ENCODE results near the gene APOA4.
"Not testable (repeated sequence)": the region's sequence is repeated elsewhere in the genome, so short reads cannot be mapped to it uniquely, and the experiment has no call there.

Gene APOA4

GRCh38 chr11:116836632-116836991 lies 13.5 kb upstream of the APOA4 start:
- no peak overlapping the region for H3K9ac ChIP-seq (ENCODE audit: low read depth, low read length)
- peaks cover 6% of the 10 kb centered on the region; the same call in 1 of the 2 replicates for H3K27me3 ChIP-seq (ENCODE audit: control insufficient read depth, insufficient read depth, low read length)
- H3K27ac ChIP-seq (ENCODE audit: low read depth, low read length): peak overlapping the region; percentile 68
- no peaks in the 10 kb centered on the region for H3K36me3 ChIP-seq (ENCODE audit: control insufficient read depth, insufficient read depth, low read length)
- H3K4me1 ChIP-seq (ENCODE audit: control insufficient read depth, insufficient read depth, low read length): peaks cover 5% of the 10 kb centered on the region; the same call in 1 of the 2 replicates
- no peak overlapping the region for H3K4me3 ChIP-seq (ENCODE audit: low read depth, low read length)
- no peaks in the 10 kb centered on the region for H3K9me3 ChIP-seq (ENCODE audit: control insufficient read depth, insufficient read depth, low read length)

DNA sequence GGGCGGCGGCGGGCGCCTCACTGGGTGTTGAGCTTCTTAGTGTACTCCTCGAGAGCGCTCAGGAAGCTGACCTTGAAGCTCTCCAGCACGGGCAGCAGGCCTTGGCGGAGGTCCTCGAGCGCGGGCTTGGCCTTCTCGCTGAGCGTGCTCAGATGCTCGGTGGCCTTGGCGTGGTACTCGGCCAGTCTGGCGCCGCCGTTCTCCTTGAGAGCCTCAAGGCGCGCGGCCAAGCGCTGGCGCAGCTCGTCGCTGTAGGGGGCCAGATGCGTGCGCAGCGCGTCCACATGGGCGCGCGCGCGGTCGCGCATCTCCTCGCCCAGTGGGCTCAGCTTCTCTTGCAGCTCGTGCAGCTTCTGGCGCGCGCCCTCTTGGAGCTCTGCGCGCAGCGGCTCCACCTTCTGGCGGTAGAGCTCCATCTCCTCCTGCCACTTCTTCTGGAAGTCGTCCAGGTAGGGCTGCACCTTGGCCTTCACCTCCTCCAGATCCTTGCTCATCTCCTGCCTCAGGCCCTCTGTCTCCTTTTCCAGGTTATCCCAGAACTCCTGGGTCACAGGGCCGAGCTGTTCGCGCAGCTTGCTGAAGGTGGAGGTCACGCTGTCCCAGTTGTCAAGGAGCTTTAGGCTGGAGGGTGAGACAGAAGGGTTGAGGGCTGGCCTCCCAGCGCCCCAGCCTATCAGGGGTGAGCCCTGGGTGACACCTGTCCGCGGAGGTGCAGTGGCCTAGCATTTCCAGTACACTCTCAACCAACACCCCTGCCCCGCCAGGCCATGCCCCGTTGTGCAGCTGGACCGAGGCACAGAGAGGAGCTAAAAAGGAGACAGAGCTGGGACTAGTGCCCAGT lies 12.9 kb upstream of the APOA4 start:
- Histone ChIP-seq H3K36me3 (ENCODE audit: control insufficient read depth, insufficient read depth, low read length) (no peaks in the 10 kb centered on the region), H3K4me3 (ENCODE audit: low read depth, low read length) (peak overlapping the region; percentile 57), H3K9ac (ENCODE audit: low read depth, low read length) (no peak overlapping the region), H3K27ac (ENCODE audit: low read depth, low read length) (no peak overlapping the region), H3K9me3 (ENCODE audit: control insufficient read depth, insufficient read depth, low read length) (no peaks in the 10 kb centered on the region), H3K4me1 (ENCODE audit: control insufficient read depth, insufficient read depth, low read length) (peaks cover 5% of the 10 kb centered on the region; the same call in 1 of the 2 replicates), H3K27me3 (ENCODE audit: control insufficient read depth, insufficient read depth, low read length) (peaks cover 6% of the 10 kb centered on the region; the same call in 1 of the 2 replicates)

GRCh38 chr11:116835042-116835772 lies 12.1 kb upstream of the APOA4 start:
- Histone ChIP-seq H3K4me1 (ENCODE audit: control insufficient read depth, insufficient read depth, low read length) (peaks cover 5% of the 10 kb centered on the region; the same call in 1 of the 2 replicates), H3K27ac (ENCODE audit: low read depth, low read length) (no peak overlapping the region), H3K9ac (ENCODE audit: low read depth, low read length) (no peak overlapping the region), H3K4me3 (ENCODE audit: low read depth, low read length) (peak overlapping the region; percentile 57), H3K36me3 (ENCODE audit: control insufficient read depth, insufficient read depth, low read length) (no peaks in the 10 kb centered on the region), H3K27me3 (ENCODE audit: control insufficient read depth, insufficient read depth, low read length) (peaks cover 6% of the 10 kb centered on the region; the same call in 1 of the 2 replicates), H3K9me3 (ENCODE audit: control insufficient read depth, insufficient read depth, low read length) (no peaks in the 10 kb centered on the region)

DNA sequence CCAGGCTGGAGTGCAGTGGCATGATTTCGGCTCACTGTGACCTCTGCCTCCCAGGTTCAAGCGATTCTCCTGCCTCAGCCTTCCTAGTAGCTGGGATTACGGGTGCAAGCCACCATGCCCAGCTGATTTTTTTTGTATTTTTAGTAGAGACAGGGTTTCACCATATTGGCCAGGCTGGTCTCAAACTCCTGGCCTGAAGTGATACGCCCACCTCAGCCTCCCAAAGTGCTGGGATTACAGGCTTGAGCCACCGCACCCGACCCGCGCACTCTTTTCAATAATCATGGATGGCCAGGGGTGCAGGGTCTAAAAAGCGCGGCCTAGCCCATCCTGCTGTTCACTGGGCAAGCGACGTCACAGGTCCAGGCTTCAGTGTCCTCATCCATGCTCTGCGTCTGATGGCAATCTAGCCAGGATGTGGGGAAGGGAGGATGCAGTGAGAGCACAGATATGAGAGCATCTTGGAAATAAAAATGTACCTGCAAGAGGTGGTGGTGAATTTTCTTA lies 11.5 kb upstream of the APOA4 start:
- not testable (repeated sequence) for H3K36me3 ChIP-seq (ENCODE audit: control insufficient read depth, insufficient read depth, low read length); H3K27ac ChIP-seq (ENCODE audit: low read depth, low read length); H3K27me3 ChIP-seq (ENCODE audit: control insufficient read depth, insufficient read depth, low read length); H3K4me3 ChIP-seq (ENCODE audit: low read depth, low read length); H3K9ac ChIP-seq (ENCODE audit: low read depth, low read length); H3K4me1 ChIP-seq (ENCODE audit: control insufficient read depth, insufficient read depth, low read length); H3K9me3 ChIP-seq (ENCODE audit: control insufficient read depth, insufficient read depth, low read length)

- Histone ChIP-seq H3K4me3 (ENCODE audit: low read depth, low read length) (no peak overlapping the region), H3K36me3 (ENCODE audit: control insufficient read depth, insufficient read depth, low read length) (no peaks in the 10 kb centered on the region), H3K9me3 (ENCODE audit: control insufficient read depth, insufficient read depth, low read length) (no peaks in the 10 kb centered on the region), H3K4me1 (ENCODE audit: control insufficient read depth, insufficient read depth, low read length) (peaks cover 5% of the 10 kb centered on the region; the same call in 1 of the 2 replicates), H3K9ac (ENCODE audit: low read depth, low read length) (no peak overlapping the region), H3K27ac (ENCODE audit: low read depth, low read length) (no peak overlapping the region), H3K27me3 (ENCODE audit: control insufficient read depth, insufficient read depth, low read length) (peaks cover 6% of the 10 kb centered on the region; the same call in 1 of the 2 replicates)
Measured at GRCh38 chr11:116833816-116834534, 10.9 kb upstream of the APOA4 start.

GRCh38 chr11:116833491-116833815 lies 10.3 kb upstream of the APOA4 start:
- Histone ChIP-seq H3K36me3 (ENCODE audit: control insufficient read depth, insufficient read depth, low read length) (no peaks in the 10 kb centered on the region), H3K4me1 (ENCODE audit: control insufficient read depth, insufficient read depth, low read length) (peaks cover 5% of the 10 kb centered on the region; the same call in 1 of the 2 replicates), H3K27ac (ENCODE audit: low read depth, low read length) (no peak overlapping the region), H3K9ac (ENCODE audit: low read depth, low read length) (no peak overlapping the region), H3K27me3 (ENCODE audit: control insufficient read depth, insufficient read depth, low read length) (peaks cover 6% of the 10 kb centered on the region; the same call in 1 of the 2 replicates), H3K4me3 (ENCODE audit: low read depth, low read length) (no peak overlapping the region), H3K9me3 (ENCODE audit: control insufficient read depth, insufficient read depth, low read length) (no peaks in the 10 kb centered on the region)

DNA sequence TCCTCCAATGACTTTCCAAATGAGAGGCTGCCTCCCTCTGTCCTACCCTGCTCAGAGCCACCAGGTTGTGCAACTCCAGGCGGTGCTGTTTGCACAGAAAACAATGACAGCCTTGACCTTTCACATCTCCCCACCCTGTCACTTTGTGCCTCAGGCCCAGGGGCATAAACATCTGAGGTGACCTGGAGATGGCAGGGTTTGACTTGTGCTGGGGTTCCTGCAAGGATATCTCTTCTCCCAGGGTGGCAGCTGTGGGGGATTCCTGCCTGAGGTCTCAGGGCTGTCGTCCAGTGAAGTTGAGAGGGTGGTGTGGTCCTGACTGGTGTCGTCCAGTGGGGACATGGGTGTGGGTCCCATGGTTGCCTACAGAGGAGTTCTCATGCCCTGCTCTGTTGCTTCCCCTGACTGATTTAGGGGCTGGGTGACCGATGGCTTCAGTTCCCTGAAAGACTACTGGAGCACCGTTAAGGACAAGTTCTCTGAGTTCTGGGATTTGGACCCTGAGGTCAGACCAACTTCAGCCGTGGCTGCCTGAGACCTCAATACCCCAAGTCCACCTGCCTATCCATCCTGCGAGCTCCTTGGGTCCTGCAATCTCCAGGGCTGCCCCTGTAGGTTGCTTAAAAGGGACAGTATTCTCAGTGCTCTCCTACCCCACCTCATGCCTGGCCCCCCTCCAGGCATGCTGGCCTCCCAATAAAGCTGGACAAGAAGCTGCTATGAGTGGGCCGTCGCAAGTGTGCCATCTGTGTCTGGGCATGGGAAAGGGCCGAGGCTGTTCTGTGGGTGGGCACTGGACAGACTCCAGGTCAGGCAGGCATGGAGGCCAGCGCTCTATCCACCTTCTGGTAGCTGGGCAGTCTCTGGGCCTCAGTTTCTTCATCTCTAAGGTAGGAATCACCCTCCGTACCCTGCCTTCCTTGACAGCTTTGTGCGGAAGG lies 9.5 kb upstream of the APOA4 start:
- H3K27me3 ChIP-seq (ENCODE audit: control insufficient read depth, insufficient read depth, low read length): peaks cover 6% of the 10 kb centered on the region; the same call in 1 of the 2 replicates
- no peaks in the 10 kb centered on the region for H3K36me3 ChIP-seq (ENCODE audit: control insufficient read depth, insufficient read depth, low read length)
- H3K4me1 ChIP-seq (ENCODE audit: control insufficient read depth, insufficient read depth, low read length): peaks cover 5% of the 10 kb centered on the region; the same call in 1 of the 2 replicates
- no peak overlapping the region for H3K9ac ChIP-seq (ENCODE audit: low read depth, low read length)
- H3K4me3 ChIP-seq (ENCODE audit: low read depth, low read length): no peak overlapping the region
- no peaks in the 10 kb centered on the region for H3K9me3 ChIP-seq (ENCODE audit: control insufficient read depth, insufficient read depth, low read length)
- no peak overlapping the region for H3K27ac ChIP-seq (ENCODE audit: low read depth, low read length)

DNA sequence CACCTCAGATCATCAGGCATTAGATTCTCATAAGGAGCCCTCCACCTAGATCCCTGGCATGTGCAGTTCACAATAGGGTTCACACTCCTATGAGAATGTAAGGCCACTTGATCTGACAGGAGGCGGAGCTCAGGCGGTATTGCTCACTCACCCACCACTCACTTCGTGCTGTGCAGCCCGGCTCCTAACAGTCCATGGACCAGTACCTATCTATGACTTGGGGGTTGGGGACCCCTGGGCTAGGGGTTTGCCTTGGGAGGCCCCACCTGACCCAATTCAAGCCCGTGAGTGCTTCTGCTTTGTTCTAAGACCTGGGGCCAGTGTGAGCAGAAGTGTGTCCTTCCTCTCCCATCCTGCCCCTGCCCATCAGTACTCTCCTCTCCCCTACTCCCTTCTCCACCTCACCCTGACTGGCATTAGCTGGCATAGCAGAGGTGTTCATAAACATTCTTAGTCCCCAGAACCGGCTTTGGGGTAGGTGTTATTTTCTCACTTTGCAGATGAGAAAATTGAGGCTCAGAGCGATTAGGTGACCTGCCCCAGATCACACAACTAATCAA lies 8.8 kb upstream of the APOA4 start:
- Histone ChIP-seq H3K9me3 (ENCODE audit: control insufficient read depth, insufficient read depth, low read length) (no peaks in the 10 kb centered on the region), H3K9ac (ENCODE audit: low read depth, low read length) (no peak overlapping the region), H3K4me3 (ENCODE audit: low read depth, low read length) (no peak overlapping the region), H3K27me3 (ENCODE audit: control insufficient read depth, insufficient read depth, low read length) (peaks cover 6% of the 10 kb centered on the region; the same call in 1 of the 2 replicates), H3K36me3 (ENCODE audit: control insufficient read depth, insufficient read depth, low read length) (no peaks in the 10 kb centered on the region), H3K4me1 (ENCODE audit: control insufficient read depth, insufficient read depth, low read length) (peaks cover 5% of the 10 kb centered on the region; the same call in 1 of the 2 replicates), H3K27ac (ENCODE audit: low read depth, low read length) (no peak overlapping the region)

DNA sequence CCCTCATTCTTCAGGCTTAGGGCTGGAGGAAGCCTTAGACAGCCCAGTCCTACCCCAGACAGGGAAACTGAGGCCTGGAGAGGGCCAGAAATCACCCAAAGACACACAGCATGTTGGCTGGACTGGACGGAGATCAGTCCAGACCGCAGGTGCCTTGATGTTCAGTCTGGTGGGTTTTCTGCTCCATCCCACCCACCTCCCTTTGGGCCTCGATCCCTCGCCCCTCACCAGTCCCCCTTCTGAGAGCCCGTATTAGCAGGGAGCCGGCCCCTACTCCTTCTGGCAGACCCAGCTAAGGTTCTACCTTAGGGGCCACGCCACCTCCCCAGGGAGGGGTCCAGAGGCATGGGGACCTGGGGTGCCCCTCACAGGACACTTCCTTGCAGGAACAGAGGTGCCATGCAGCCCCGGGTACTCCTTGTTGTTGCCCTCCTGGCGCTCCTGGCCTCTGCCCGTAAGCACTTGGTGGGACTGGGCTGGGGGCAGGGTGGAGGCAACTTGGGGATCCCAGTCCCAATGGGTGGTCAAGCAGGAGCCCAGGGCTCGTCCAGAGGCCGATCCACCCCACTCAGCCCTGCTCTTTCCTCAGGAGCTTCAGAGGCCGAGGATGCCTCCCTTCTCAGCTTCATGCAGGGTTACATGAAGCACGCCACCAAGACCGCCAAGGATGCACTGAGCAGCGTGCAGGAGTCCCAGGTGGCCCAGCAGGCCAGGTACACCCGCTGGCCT lies 7.2 kb upstream of the APOA4 start:
- Histone ChIP-seq H3K36me3 (ENCODE audit: control insufficient read depth, insufficient read depth, low read length) (no peaks in the 10 kb centered on the region), H3K27ac (ENCODE audit: low read depth, low read length) (no peak overlapping the region), H3K9me3 (ENCODE audit: control insufficient read depth, insufficient read depth, low read length) (no peaks in the 10 kb centered on the region), H3K4me3 (ENCODE audit: low read depth, low read length) (no peak overlapping the region), H3K9ac (ENCODE audit: low read depth, low read length) (no peak overlapping the region), H3K27me3 (ENCODE audit: control insufficient read depth, insufficient read depth, low read length) (peaks cover 5% of the 10 kb centered on the region; the same call in 1 of the 2 replicates), H3K4me1 (ENCODE audit: control insufficient read depth, insufficient read depth, low read length) (peaks cover 3% of the 10 kb centered on the region; the same call in 1 of the 2 replicates)
